Measurements from ENCODE around the gene LXN.

Gene LXN

DNA sequence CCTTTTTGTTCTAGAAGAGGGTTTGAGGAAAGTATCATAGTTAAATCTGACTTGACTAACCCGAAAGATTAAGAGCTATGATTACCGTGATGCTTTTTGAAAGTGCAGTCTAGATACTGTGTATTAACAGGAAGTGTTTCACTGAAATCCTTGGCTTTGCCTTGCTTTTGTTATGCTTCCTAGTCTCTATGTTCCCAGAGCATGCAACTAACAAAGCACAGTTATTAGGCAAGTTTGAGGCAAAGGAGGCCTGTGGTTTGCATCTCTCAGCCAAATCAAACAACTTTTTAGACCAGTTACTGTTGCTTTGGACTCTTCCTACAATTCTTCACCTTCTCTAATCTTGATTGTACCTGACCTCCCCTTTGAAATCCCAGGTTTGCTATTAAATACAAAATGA is 3.9 kb downstream of the LXN start:
- DNase-seq (ENCODE audit: low read depth): no peak

GRCh38 chr3:158666416-158666815 is 6.0 kb downstream of the LXN start:
- DNase-seq (ENCODE audit: low read depth): no peak

- no peak for DNase-seq (ENCODE audit: low read depth)
These were observed 8.6 kb downstream of the LXN start for GRCh38 chr3:158663832-158664231.

DNA sequence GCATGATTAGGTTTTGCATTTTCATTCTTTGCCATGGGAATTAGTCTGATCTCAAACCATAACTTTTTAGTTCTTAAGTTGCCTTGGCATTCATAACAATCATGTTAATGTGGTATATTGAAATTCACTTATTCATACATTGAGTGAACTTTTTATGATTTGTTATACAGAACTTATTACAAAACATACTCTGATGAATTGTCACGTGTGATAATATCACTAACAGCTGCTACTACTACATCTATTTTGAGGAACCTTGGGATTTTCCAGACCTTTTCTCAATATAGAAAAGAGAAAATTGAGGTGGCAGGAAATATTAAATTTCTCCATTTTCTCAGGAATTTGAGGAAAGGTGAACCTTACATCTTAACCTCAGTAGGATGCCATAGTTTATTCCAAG is 9.2 kb downstream of the LXN start:
- no peak for DNase-seq (ENCODE audit: low read depth)

- no peak for DNase-seq (ENCODE audit: low read depth)
These were observed 11.7 kb downstream of the LXN start for GRCh38 chr3:158660711-158661110.

- peak; percentile 35 for DNase-seq (ENCODE audit: low read depth)
These were observed 12.8 kb downstream of the LXN start for GRCh38 chr3:158659454-158660237.

- DNase-seq (ENCODE audit: low read depth): no peak
These were observed 13.6 kb downstream of the LXN start for GRCh38 chr3:158658889-158659288.

DNA sequence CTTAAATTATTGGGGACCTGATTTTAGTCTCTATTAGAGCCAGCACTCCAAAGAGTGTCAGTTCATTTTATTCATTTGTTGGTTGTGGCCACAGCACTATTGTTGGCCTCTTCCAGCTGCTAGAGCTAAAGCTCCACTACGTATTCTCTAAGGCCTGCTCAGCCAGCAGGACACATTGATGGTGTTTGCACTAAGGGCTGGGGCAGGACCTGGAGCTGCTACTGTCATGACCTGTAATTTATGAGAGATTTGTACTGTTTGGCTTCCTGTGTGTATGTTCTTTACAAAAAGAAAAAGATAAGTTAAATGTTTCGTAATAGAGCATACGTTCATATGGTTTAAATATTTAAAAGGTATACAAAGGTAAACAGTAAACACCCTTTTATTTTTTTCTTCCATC is 20.0 kb downstream of the LXN start:
- no peak for DNase-seq (ENCODE audit: low read depth)

GRCh38 chr3:158651192-158651591 is 21.3 kb downstream of the LXN start:
- DNase-seq (ENCODE audit: low read depth): no peak

GRCh38 chr3:158649791-158650190 is 22.7 kb downstream of the LXN start:
- no peak for DNase-seq (ENCODE audit: low read depth)

DNA sequence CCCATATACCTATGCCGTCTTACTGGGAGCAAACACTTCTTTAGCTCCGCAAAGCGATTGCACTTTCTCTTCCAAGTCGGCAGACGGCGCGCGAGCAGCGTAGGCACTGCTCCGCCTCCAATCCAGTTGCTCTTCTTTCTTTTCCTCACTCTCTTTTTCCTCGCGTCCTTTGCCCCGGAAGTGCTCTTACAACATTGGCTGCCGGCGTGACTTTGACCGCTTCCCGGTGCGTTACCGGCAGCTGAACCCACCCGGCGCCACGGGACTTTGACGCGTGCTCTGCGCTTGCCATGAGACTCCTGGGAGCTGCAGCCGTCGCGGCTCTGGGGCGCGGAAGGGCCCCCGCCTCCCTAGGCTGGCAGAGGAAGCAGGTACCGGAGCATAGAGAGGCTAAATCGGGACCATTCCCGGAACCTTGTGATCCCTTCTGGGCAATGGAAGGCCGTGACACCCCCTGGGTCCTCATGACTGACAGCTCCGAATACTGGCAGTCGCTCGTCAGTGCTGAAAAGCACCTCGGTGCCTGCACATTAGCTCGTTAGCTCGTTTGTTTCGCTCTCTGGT is 28.0 kb downstream of the LXN start, which contains the start of gene GFM1:
Gene GFM1 (plus strand): TSS at position 183 of the 564 bp plus-strand sequence. CDS start 108 bp downstream, at position 291.
- DNase-seq (ENCODE audit: low read depth): peak; percentile 86

GRCh38 chr3:158642474-158643210 is 29.8 kb downstream of the LXN start:
- DNase-seq (ENCODE audit: low read depth): no peak

DNA sequence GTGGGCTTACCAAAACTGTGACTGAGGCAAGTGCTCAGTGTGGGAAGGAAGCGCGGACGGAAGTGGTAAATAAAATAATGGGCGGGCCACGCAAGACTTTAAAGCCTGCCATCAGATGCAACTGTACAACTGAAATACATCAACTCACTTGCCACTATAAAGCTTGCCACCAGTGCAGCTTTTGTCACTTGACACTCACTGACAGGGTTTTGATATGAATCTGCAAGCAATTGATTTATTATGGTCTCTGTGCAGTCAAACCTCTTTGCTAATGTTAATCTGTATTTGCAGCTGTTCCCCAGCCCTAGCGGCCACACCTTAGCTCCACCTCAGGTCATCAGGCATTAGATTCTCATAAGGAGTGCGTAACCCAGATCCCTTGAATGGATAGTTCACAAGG is 30.4 kb downstream of the LXN start:
- no peak for DNase-seq (ENCODE audit: low read depth)

- DNase-seq (ENCODE audit: low read depth): no peak
These were observed 31.8 kb downstream of the LXN start for GRCh38 chr3:158640646-158641045.

- DNase-seq (ENCODE audit: low read depth): no peak
These were observed 40.5 kb downstream of the LXN start for GRCh38 chr3:158631981-158632380.

GRCh38 chr3:158625881-158626280 is 46.6 kb downstream of the LXN start:
- DNase-seq (ENCODE audit: low read depth): no peak

- no peak for DNase-seq (ENCODE audit: low read depth)
These were observed 54.2 kb downstream of the LXN start for GRCh38 chr3:158617982-158618875.

All from activated T-cell treated with anti-CD3 and anti-CD28 coated beads for 24 hours (primary cell).